Naive thymus-derived CD4-positive, alpha-beta T cell (primary cell): ENCODE data around the gene EPHA10. TPM values are rescaled to one million over a fixed set of nuclear protein-coding genes. Genes with fewer than 3 reads are reported as not detected.
"Not testable (repeated sequence)": the region's sequence is repeated elsewhere in the genome, so short reads cannot be mapped to it uniquely, and the experiment has no call there.

Experiments
- ATAC-seq: fragments of 150-1000 bp; cut with Tn5 transposase; 2 replicates; pipeline ENCODE4 v1.10.0; 2021; ENCODE audit warnings: mild to moderate bottlenecking, moderate library complexity
- CTCF ChIA-PET: fragments of 350-600 bp; sonication (Branson Sonifier 250); formaldehyde crosslinking; loops from one replicate; lab custom pipeline; 2021; ENCODE audit warnings: antibody characterized with exemption; lab: Charles Lee
- POLR2A ChIA-PET: fragments of 350-600 bp; sonication (Branson Sonifier 250); formaldehyde crosslinking; loops from one replicate; lab custom pipeline; 2021; ENCODE audit warnings: antibody characterized with exemption, inconsistent platforms; lab: Charles Lee
- DNase-seq, 9 donors: peaks; one replicate each; pipeline versions ENCODE4 v3.0.0 to v3.0.0-alpha.2; 2020 to 2022; ENCODE audit warnings: mixed read lengths in 1 of 9
- H3K27ac ChIP-seq: one replicate; pipeline ENCODE4 v1.7.0; 2013; ENCODE audit warnings: mild to moderate bottlenecking, low read depth, low read length, moderate library complexity
- H3K27me3 ChIP-seq, 2 donors: one replicate each; pipeline ENCODE4 v1.7.0; 2013; ENCODE audit warnings: low read length in 2 of 2, mild to moderate bottlenecking in 2 of 2, moderate library complexity in 2 of 2; ENCODE audit not compliant: control insufficient read depth in 2 of 2, insufficient read depth in 2 of 2
- H3K36me3 ChIP-seq, 3 experiments: 1 replicate in 2 of 3; 2 replicates in 1 of 3; pipeline ENCODE4 v1.7.0; 2013; ENCODE audit warnings: low read length in 3 of 3, mild to moderate bottlenecking in 3 of 3, moderate library complexity in 1 of 3; ENCODE audit not compliant: insufficient read depth in 3 of 3, control insufficient read depth in 2 of 3
- H3K4me1 ChIP-seq, 2 donors: one replicate each; pipeline ENCODE4 v1.7.0; 2013; ENCODE audit warnings: low read length in 2 of 2, mild to moderate bottlenecking in 2 of 2, moderate library complexity in 1 of 2; ENCODE audit not compliant: control insufficient read depth in 2 of 2, insufficient read depth in 2 of 2
- H3K4me3 ChIP-seq: 2 replicates; pipeline ENCODE4 v1.7.0; 2013; ENCODE audit warnings: mild to moderate bottlenecking, low read length
- H3K9me3 ChIP-seq, 3 experiments: 1 replicate in 2 of 3; 2 replicates in 1 of 3; pipeline ENCODE4 v1.7.0; 2013; ENCODE audit warnings: low read length in 3 of 3; ENCODE audit not compliant: control insufficient read depth in 2 of 3
- H3K27ac Mint-ChIP-seq, 9 donors: one replicate each; pipeline ENCODE4 v1.8.0; 2020 to 2022; ENCODE audit warnings: mixed read lengths in 9 of 9, mild to moderate bottlenecking in 8 of 9, moderate library complexity in 5 of 9, inconsistent platforms in 2 of 9
- H3K27me3 Mint-ChIP-seq, 5 donors: one replicate each; pipeline ENCODE4 v1.8.0; 2021 to 2022; ENCODE audit warnings: mixed read lengths in 5 of 5, mild to moderate bottlenecking in 1 of 5
- H3K36me3 Mint-ChIP-seq, 5 donors: one replicate each; pipeline ENCODE4 v1.8.0; 2020 to 2022; ENCODE audit warnings: mixed read lengths in 5 of 5, mild to moderate bottlenecking in 3 of 5, inconsistent platforms in 1 of 5
- H3K4me1 Mint-ChIP-seq, 7 donors: one replicate each; pipeline ENCODE4 v1.8.0; 2020 to 2022; ENCODE audit warnings: mixed read lengths in 7 of 7, mild to moderate bottlenecking in 3 of 7, inconsistent platforms in 1 of 7
- H3K4me3 Mint-ChIP-seq, 10 donors: one replicate each; pipeline ENCODE4 v1.8.0; 2020 to 2022; ENCODE audit warnings: mild to moderate bottlenecking in 10 of 10, mixed read lengths in 10 of 10, moderate library complexity in 6 of 10, inconsistent platforms in 2 of 10
- H3K9me3 Mint-ChIP-seq, 11 donors: one replicate each; pipeline ENCODE4 v1.8.0; 2020 to 2022; ENCODE audit warnings: mixed read lengths in 11 of 11, mild to moderate bottlenecking in 4 of 11, inconsistent platforms in 1 of 11, moderate library complexity in 1 of 11
- intact Hi-C, 2 donors: fragments of 100-400 bp; cut with micrococcal nuclease; formaldehyde crosslinking; loops; one replicate each; pipeline ENCODE4 v1.15.1; 2023
- polyA plus RNA-seq, 2 donors: library from polyadenylated mRNA; unstranded; fragments of 300-500 nt; fragmentation: Illumina TruSeq; gene quantifications; one replicate each; pipeline ENCODE4 v1.2.3, GENCODE V29; 2021
- total RNA-seq, 6 experiments: library from RNA in 5 of 6; stranded (reverse) in 5 of 6; gene quantifications; 1 replicate in 5 of 6; 2 replicates in 1 of 6; pipeline ENCODE4 v1.2.3 and lab custom pipeline; 2021 to 2026

The EPHA10 gene
- total and polyA plus RNA-seq, 7 experiments from 2014 or later: 0.19 TPM; not detected in 6

DNA sequence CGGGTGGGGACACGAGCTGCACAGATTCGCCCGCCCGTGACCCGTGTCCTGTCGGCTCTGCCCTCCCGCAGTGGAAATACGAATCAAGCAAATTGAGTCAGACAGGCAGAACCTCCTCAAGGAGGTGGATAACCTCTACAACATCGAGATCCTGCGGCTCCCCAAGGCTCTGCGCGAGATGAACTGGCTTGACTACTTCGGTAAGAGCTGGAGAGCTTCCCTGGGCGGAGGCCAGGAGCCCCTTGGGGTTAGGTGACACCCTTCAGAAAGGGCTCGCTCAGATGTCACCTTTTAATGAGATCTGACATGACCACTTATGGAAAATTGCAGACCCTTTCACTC lies 72.1 kb downstream of the EPHA10 start:
- peak overlapping the region in 5 of 9 donors; percentile 49 to 95 (median 85) for H3K27ac Mint-ChIP-seq

GRCh38 chr1:37692078-37692833 lies 72.7 kb downstream of the EPHA10 start, which contains the start of gene CDCA8:
Gene CDCA8, plus strand, starts transcription at chr1:37692516. Its CDS starts 175 bp downstream, at chr1:37692691.
- intact Hi-C loops: loop anchor here (1.0 to 10.0 kb wide), 20 partner anchors 96 to 1885 kb away; partner anchors contain the start of genes MEAF6 (in 2 of the 2), MTF1 (in 2 of the 2), SNIP1 (in 2 of the 2) and ADPRS (in 1 of the 2)
- H3K4me1 Mint-ChIP-seq: peaks cover 23 to 54% (median 39%) of the 10 kb centered on the region in 7 donors
- H3K4me3 ChIP-seq: peak within 1 kb of the TSS; percentile 61
- H3K36me3 Mint-ChIP-seq: peaks cover 0 to 12% (median 5%) of the 10 kb centered on the region in 5 donors
- POLR2A ChIA-PET: interaction anchor here (0.7 to 3.0 kb wide), 8 partner anchors 9 to 217 kb away, joined by 3 to 19 read pairs (median 4); partner anchors contain the start of genes MEAF6, SNIP1 and ZC3H12A
- H3K27ac Mint-ChIP-seq: peak within 1 kb of the TSS; percentile 81 to 95 (median 88)
- peaks cover 11 to 23% of the 10 kb centered on the region in 2 donors for H3K4me1 ChIP-seq
- no peaks in the 10 kb centered on the region for H3K27me3 ChIP-seq
- peak within 1 kb of the TSS; percentile 77 for H3K27ac ChIP-seq
- H3K27me3 Mint-ChIP-seq: peaks cover 0 to 3% (median 0%) of the 10 kb centered on the region in 5 donors
- CTCF ChIA-PET: interaction anchor here (1.5 kb wide), 1 partner anchor 10 kb away, joined by 6 read pairs; no protein-coding TSS in a partner anchor
- H3K4me3 Mint-ChIP-seq: peak within 1 kb of the TSS; percentile 88 to 98 (median 96)
- H3K9me3 Mint-ChIP-seq: peaks cover 0 to 2% (median 0%) of the 10 kb centered on the region in 11 donors
- H3K36me3 ChIP-seq: peaks cover 0 to 10% (median 0%) of the 10 kb centered on the region in 3 experiments
- no peaks in the 10 kb centered on the region for H3K9me3 ChIP-seq
- DNase-seq: peak; percentile 92 to 99 (median 97)
- ATAC-seq: peak; percentile 94

More for the DNA sequence above, 72.1 kb downstream of the EPHA10 start:
- intact Hi-C loops: loop anchor here (1.0 to 10.0 kb wide), 20 partner anchors 97 to 1884 kb away; partner anchors contain the start of genes MEAF6 (in 2 of the 2), MTF1 (in 2 of the 2), SNIP1 (in 2 of the 2) and ADPRS (in 1 of the 2)
- peak overlapping the region; percentile 61 for H3K4me3 ChIP-seq
- Mint-ChIP-seq H3K27me3 (peaks cover 0 to 3% (median 0%) of the 10 kb centered on the region in 5 donors), H3K4me3 (peak overlapping the region; percentile 88 to 98 (median 94)), H3K9me3 (peaks cover 0 to 2% (median 0%) of the 10 kb centered on the region in 11 donors), H3K36me3 (peaks cover 0 to 14% (median 5%) of the 10 kb centered on the region in 5 donors), H3K4me1 (peaks cover 23 to 54% (median 39%) of the 10 kb centered on the region in 7 donors)
- no peaks in the 10 kb centered on the region for H3K9me3 ChIP-seq
- no peaks in the 10 kb centered on the region for H3K27me3 ChIP-seq
- no peak for DNase-seq
- no peak for ATAC-seq
- peaks cover 11 to 23% of the 10 kb centered on the region in 2 donors for H3K4me1 ChIP-seq
- POLR2A ChIA-PET: interaction anchor here (0.7 to 3.0 kb wide), 4 partner anchors 9 to 218 kb away, joined by 3 to 19 read pairs (median 4); partner anchors contain the start of genes MTF1 and ZC3H12A
- peaks cover 0 to 8% (median 0%) of the 10 kb centered on the region in 3 experiments for H3K36me3 ChIP-seq
- CTCF ChIA-PET: no interaction called here
- peak overlapping the region; percentile 8 for H3K27ac ChIP-seq

GRCh38 chr1:37691497-37692077 lies 73.3 kb downstream of the EPHA10 start:
- H3K4me3 Mint-ChIP-seq: peak overlapping the region; percentile 88 to 98 (median 96)
- ATAC-seq (no peak), DNase-seq (peak in 4 of 9 donors; percentile 2 to 17 (median 7))
- H3K27ac ChIP-seq: peak overlapping the region; percentile 77
- H3K27me3 Mint-ChIP-seq: peaks cover 0 to 3% (median 0%) of the 10 kb centered on the region in 5 donors
- H3K27me3 ChIP-seq: no peaks in the 10 kb centered on the region
- ChIA-PET CTCF (interaction anchor here (1.5 kb wide), 1 partner anchor 9 kb away, joined by 6 read pairs; no protein-coding TSS in a partner anchor), POLR2A (interaction anchor here (0.8 to 3.0 kb wide), 7 partner anchors 9 to 217 kb away, joined by 3 to 19 read pairs (median 4); partner anchors contain the start of genes MEAF6, SNIP1 and ZC3H12A)
- peaks cover 0 to 12% (median 1%) of the 10 kb centered on the region in 3 experiments for H3K36me3 ChIP-seq
- peaks cover 23 to 48% (median 39%) of the 10 kb centered on the region in 7 donors for H3K4me1 Mint-ChIP-seq
- peaks cover 0 to 2% (median 0%) of the 10 kb centered on the region in 11 donors for H3K9me3 Mint-ChIP-seq
- H3K36me3 Mint-ChIP-seq: peaks cover 0 to 12% (median 5%) of the 10 kb centered on the region in 5 donors
- no peaks in the 10 kb centered on the region for H3K9me3 ChIP-seq
- peaks cover 11 to 23% of the 10 kb centered on the region in 2 donors for H3K4me1 ChIP-seq
- peak overlapping the region; percentile 81 to 95 (median 88) for H3K27ac Mint-ChIP-seq
- H3K4me3 ChIP-seq: peak overlapping the region; percentile 61
- intact Hi-C loops: loop anchor here (1.0 to 10.0 kb wide), 21 partner anchors 95 to 1886 kb away; partner anchors contain the start of genes ADPRS (in 2 of the 2), MEAF6 (in 2 of the 2), MTF1 (in 2 of the 2) and SNIP1 (in 2 of the 2)

GRCh38 chr1:37688926-37689325 lies 76.0 kb downstream of the EPHA10 start:
- Histone ChIP-seq H3K4me1 (peaks cover 11 to 23% of the 10 kb centered on the region in 2 donors), H3K27ac (peak overlapping the region; percentile 71), H3K4me3 (no peak overlapping the region), H3K9me3 (no peaks in the 10 kb centered on the region), H3K36me3 (peaks cover 0 to 37% (median 6%) of the 10 kb centered on the region in 3 experiments), H3K27me3 (no peaks in the 10 kb centered on the region)
- Mint-ChIP-seq H3K9me3 (peaks cover 0 to 2% (median 0%) of the 10 kb centered on the region in 11 donors), H3K4me1 (peaks cover 23 to 41% (median 34%) of the 10 kb centered on the region in 7 donors), H3K27me3 (peaks cover 0 to 3% (median 0%) of the 10 kb centered on the region in 5 donors), H3K27ac (peak overlapping the region in 5 of 9 donors; percentile 88 to 97 (median 92)), H3K36me3 (peaks cover 5 to 23% (median 9%) of the 10 kb centered on the region in 5 donors), H3K4me3 (peak overlapping the region; percentile 88 to 98 (median 96))
- CTCF ChIA-PET: interaction anchor here (0.6 to 1.6 kb wide), 4 partner anchors 26 to 93 kb away, joined by 3 to 9 read pairs (median 3); partner anchors contain the start of gene GNL2
- no peak for ATAC-seq
- POLR2A ChIA-PET: interaction anchor here (0.9 kb wide), 1 partner anchor 105 kb away, joined by 3 read pairs; no protein-coding TSS in a partner anchor
- intact Hi-C loops: loop anchor here in 1 of 2 donors (1.0 kb wide), 1 partner anchor 210 kb away; no protein-coding TSS in a partner anchor
- no peak for DNase-seq

- DNase-seq, H3K4me3 ChIP-seq, POLR2A ChIA-PET, intact Hi-C loops, H3K27ac ChIP-seq, H3K9me3 Mint-ChIP-seq, ATAC-seq, H3K27me3 Mint-ChIP-seq, H3K27me3 ChIP-seq, H3K9me3 ChIP-seq: not testable (repeated sequence)
- Mint-ChIP-seq H3K4me1 (peaks cover 23 to 44% (median 38%) of the 10 kb centered on the region in 7 donors), H3K36me3 (peaks cover 10 to 29% (median 12%) of the 10 kb centered on the region in 5 donors), H3K27ac (peak overlapping the region in 2 of 9 donors; percentile 1 to 62), H3K4me3 (peak overlapping the region in 2 of 10 donors; percentile 95 to 97)
- CTCF ChIA-PET: interaction anchor here (0.7 to 3.0 kb wide), 3 partner anchors 84 to 135 kb away, joined by 4 to 25 read pairs (median 9); no protein-coding TSS in a partner anchor
- peaks cover 11 to 22% of the 10 kb centered on the region in 2 donors for H3K4me1 ChIP-seq
- peaks cover 8 to 48% (median 15%) of the 10 kb centered on the region in 3 experiments for H3K36me3 ChIP-seq
Measured at GRCh38 chr1:37687764-37688163, 77.2 kb downstream of the EPHA10 start.
